ENCODE measurements around the gene MGST3. TPM values are rescaled to one million over a fixed set of nuclear protein-coding genes. Genes with fewer than 3 reads are reported as not detected.
"Not testable (repeated sequence)": the region's sequence is repeated elsewhere in the genome, so short reads cannot be mapped to it uniquely, and the experiment has no call there.

The MGST3 gene
- total RNA-seq, 1 donor from 2014 or later: 648 TPM

- intact Hi-C loops (cut with micrococcal nuclease): no loop called here
- DNase-seq (no peak), ATAC-seq (no peak)
These were observed 6.6 kb upstream of the MGST3 start for GRCh38 chr1:165624441-165624840.

DNA sequence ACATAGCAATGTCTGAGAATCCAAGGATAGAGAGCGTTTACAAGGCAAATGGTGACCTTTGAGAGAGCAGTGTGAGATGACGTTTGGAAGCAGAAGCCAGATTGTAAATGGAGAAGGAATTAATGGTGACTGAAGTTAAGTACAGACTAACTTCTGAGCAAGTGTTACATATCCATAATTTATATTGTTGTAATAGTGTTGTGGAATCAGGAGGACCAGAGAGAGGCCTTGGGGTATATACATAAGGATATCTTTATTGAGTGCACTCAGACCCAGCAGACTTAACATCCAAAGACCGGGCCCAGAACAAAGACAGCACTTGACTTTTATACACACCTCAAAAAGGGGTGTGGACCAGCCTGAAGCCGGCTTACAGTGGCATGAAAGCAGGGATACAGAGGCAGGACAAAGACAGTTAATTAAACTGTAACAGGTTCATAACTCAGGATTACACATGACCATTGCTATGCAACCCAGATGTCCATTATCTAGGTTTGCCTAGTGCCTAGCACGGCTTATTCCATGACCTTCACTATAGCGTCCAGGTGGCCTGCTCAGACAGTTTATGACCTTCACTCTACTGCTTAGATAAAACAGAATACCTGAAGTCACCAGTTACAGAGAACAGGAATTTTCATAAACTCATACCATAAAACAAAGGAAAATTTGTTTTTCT is 2.7 kb upstream of the MGST3 start:
- ATAC-seq: no peak
- intact Hi-C loops (cut with micrococcal nuclease): no loop called here
- DNase-seq: no peak

- ATAC-seq (no peak), DNase-seq (no peak)
- intact Hi-C loops (cut with micrococcal nuclease): no loop called here
These were observed 1.9 kb upstream of the MGST3 start for GRCh38 chr1:165629151-165629550.

DNA sequence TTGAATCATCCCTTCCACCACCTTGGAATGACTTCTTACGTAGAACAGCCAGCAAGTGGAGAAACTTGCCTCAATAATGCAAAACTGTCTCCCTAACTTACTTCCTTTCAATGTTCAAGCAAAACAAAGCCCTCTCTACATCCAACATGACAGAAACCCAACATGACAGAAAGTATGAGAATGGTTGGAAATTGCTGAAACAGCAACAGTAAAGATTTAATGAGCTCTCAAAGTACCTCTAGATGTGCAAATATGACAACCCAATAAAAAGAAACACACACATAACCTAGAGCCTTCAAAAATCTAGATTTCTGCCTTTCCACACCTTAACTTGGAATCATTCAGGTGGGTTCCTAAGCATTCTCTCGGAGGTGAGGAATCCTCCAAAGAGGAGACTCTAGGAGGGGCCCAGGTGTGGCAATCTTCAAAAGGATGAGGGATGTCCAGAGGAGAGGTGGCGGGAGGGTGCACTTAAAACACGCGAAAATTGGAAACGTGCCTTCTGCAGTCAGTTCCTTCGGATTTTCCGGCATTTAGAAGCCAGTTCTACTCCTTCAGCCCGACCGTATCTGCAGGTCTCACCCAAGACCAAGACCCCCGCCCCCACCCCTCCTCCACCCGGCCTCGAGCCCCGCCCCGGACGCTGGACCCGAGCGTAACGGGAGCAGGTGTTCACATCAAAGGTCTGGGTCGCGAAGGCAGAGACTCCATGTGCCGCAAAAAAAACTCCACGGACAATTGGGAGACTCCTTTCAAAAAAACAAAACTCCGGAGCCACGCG is 996 bp upstream of the MGST3 start:
- ATAC-seq: no peak
- no peak for DNase-seq
- intact Hi-C loops (cut with micrococcal nuclease): no loop called here

DNA sequence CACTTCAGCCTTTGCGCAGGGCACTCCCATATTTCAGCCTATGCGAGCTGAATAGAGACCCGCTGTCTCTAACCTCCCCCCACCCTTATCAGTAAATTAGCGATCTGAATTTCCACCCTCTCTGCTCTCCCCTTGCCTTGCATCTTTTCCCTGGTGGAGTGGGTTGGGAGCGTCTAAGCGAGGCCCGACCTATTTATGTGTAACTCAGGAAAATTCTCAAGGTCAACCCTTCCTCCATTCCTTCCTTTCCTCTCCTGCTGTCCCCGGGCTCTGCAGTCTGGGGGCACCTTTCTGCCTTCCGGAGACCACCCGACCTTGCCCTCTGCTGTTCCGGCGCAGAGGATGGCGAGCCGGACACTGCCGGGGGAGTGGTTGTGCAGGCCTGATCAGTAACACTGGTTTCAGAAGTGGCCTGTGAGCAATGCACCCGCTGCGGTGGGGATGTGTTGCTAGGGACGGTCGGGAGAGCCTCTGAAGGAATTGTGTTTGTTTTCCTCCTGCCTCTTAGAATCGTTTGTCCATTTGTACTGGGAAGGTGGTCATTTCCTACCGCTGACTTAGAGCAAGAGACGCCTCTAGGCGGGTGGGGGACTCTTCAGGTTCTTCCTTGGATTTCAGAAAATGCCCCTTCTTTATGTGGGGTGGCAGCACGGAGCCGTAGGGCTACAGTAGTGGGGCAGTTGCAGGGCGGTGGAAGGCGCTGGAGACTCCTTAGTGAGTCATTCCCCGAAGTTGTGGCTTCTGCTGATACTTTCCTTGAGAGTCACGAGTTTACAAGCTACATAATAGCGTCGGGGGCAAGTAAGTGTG is 513 bp downstream of the MGST3 start:
- peak; percentile 48 for ATAC-seq
- DNase-seq: peak; percentile 61
- intact Hi-C loops (cut with micrococcal nuclease): no loop called here

GRCh38 chr1:165632152-165632469 is 1.1 kb downstream of the MGST3 start:
- DNase-seq (no peak), ATAC-seq (peak; percentile 1)
- intact Hi-C loops (cut with micrococcal nuclease): no loop called here

DNA sequence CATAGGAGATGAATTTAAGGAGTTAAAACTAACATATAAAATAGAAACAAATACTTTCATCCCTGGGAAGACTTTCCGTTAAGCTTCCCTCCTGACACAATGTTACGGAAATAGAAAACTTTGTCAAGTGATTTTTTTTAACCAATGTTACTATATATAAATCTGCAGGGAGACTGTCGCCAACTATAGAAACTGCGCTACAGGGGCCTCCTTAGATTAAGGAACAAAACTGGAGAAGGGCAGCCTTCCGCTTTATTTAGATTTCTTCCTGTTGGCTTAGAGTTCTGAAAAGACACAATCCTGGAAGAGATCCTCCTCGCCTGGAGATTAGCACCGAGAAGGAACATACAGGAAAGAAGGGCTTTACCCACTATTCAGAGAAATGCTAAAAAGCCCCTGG is 1.5 kb downstream of the MGST3 start:
- ATAC-seq (peak; percentile 40), DNase-seq (no peak)
- intact Hi-C loops (cut with micrococcal nuclease): no loop called here

DNA sequence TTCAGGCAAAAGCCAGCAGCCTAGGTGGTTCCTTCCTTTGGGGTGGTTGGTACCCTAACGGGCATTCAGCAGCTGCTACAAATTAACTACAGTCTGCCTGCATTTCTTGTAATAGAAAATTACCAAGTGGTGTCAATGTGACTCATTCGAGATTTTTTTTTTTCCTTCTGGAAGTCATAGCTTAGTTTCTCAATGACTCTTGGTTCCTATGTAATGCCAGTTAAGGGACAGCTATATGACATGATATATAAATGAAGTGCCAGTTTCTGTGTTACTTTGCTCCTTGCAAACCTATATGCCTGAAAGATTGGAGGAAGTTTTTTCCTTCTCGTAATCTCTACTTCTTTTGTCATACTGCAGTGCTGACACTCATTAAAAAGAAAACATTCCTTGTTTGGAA is 2.6 kb downstream of the MGST3 start:
- ATAC-seq (no peak), DNase-seq (no peak)
- intact Hi-C loops (cut with micrococcal nuclease): no loop called here

DNA sequence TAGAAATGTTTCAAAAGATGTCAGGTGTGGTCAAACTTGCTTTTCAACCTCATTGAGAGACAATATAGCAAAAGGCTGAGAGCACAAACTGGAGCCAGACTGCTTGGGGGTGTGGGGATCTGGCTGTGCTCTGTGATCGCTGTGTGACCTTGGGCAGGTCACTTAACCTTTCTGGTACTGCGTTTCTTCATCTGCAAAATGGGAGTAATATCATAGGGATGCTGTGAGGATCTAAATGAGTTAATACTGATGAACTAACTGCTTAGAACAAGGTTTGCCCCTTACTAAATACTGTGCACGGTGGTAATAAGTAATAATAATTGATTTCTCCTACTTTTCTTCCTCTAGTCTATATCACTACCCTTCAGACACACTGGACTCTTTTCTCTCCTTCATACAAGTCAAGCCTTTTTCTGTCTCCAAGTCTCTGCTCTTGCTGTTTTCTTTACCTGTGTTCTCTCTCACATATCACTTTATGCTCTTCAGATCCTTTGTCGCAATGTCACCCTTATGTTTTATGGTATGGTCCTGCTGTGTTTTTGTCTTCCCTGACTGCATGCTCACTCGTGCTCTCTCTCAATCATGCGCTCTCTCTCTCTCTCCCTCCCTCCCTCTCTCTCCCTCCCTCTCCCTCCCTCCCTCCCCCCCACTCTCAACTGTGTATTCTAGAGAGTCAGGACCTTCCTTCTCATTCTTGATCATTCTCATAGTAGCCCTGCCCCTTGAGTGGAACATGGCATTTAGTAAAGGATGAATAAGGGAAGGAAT is 3.3 kb downstream of the MGST3 start:
- intact Hi-C loops (cut with micrococcal nuclease): no loop called here
- ATAC-seq (no peak), DNase-seq (no peak)

DNA sequence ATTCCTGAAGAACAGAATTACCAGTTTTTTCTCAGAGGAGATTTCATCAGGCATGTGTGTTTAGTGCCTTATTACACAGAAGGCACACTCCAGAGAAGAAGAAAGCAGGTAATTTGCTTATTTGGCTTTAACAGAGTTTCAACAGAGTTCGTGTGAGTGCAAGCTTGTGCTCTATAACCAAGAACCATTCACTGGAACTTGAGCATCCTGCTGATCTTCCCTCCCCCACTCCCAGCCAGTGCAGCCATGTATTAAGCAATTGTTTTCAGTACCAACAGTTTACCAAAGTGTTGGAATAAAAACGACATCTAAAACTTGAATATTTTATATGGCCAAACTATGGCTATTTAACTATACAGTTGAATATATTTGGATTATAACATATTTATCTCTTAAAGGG is 4.3 kb downstream of the MGST3 start:
- DNase-seq (no peak), ATAC-seq (no peak)
- intact Hi-C loops (cut with micrococcal nuclease): no loop called here

GRCh38 chr1:165635823-165636222 is 4.8 kb downstream of the MGST3 start:
- ATAC-seq (no peak), DNase-seq (no peak)
- intact Hi-C loops (cut with micrococcal nuclease): no loop called here

- peak; percentile 39 for ATAC-seq
- intact Hi-C loops (cut with micrococcal nuclease): no loop called here
- no peak for DNase-seq
These were observed 6.4 kb downstream of the MGST3 start for GRCh38 chr1:165637427-165637826.

GRCh38 chr1:165638211-165638610 is 7.2 kb downstream of the MGST3 start:
- DNase-seq; ATAC-seq; intact Hi-C loops (cut with micrococcal nuclease): not testable (repeated sequence)

- ATAC-seq (no peak), DNase-seq (no peak)
- intact Hi-C loops (cut with micrococcal nuclease): no loop called here
These were observed 9.0 kb downstream of the MGST3 start for GRCh38 chr1:165639821-165640623.

DNA sequence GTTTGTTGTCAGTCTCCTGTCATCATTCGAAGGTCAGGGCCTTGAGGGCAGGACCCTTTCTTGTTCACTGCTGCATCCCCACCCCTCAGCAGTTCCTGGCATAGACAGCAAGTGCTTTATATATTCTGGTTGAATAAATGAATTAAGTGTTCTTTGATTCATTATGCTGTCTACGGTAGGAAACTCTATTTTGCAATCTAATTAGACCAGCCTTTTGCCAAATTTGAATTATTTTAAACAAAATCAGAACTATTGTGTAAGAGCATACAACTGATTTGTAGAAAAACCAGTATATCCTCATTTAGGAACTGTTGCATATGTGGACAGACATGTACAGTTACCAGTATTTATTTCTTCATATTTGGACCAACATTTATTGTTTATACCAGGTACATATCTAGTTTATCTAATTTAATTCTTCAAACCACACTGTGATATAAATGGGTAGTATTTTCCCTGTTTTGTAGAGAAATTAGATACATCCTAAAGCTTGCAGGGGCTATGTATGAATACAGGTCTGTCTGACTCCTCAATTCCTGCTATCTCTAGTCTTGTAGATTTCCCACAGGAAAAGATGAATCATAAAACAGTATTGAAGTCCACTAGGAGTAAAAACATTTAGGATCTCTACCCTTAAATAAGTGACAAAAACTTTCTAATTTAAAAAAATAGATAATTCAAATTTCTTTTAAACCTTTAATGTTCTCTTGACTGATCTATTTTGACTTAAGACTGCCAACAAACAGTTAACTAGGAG is 10.4 kb downstream of the MGST3 start:
- intact Hi-C loops (cut with micrococcal nuclease): no loop called here
- no peak for ATAC-seq
- no peak for DNase-seq

- intact Hi-C loops (cut with micrococcal nuclease): no loop called here
- DNase-seq: no peak
- no peak for ATAC-seq
These were observed 13.2 kb downstream of the MGST3 start for GRCh38 chr1:165644064-165644735.

DNA sequence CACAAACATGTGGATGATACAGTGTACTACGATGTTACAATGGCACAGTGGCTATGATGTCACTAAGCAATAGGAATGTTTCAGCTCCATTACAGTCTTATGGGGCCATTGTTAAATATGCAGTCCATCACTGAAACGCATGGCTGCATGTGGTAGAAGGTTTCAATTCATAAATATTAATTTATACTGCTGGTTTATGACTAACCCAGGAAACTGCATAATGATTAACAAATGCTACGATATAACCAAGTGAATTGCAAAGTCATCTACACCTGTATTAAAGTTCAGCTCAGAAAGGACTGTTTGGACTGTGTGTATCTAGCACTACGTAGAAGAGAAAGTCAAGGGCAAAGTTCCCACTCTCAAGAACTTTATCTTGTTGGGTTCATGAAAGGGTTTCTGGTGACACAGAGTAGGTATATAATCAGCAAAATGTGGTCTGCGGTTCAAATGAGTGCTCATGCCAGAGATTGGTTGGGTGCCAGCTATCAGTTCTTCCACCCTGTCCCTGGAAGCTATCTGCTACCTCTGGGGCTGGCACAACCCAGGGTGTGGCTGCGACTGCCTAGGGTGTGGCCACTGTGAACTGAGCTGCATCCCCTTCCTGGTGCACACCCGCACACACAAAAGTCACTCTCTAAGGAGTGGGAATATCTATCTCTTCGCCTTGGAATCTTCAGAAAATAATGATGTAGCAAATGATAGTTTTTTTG is 14.8 kb downstream of the MGST3 start:
- DNase-seq: peak; percentile 38
- peak; percentile 72 for ATAC-seq
- intact Hi-C loops (cut with micrococcal nuclease): no loop called here
